T-cell (primary cell): ENCODE results near the gene HSPD1. TPM values are rescaled to one million over a fixed set of nuclear protein-coding genes. Genes with fewer than 3 reads are reported as not detected.

Source experiments
- ATAC-seq, 4 experiments: fragments of 200-7000 bp in 3 of 4; fragments of 150-1000 bp in 1 of 4; cut with Tn5 transposase; replicated peaks in 1 of 4; 1 replicate in 3 of 4; 2 replicates in 1 of 4; pipeline ENCODE4 v1.10.0; 2021; ENCODE audit warnings: moderate library complexity in 3 of 4, mild to moderate bottlenecking in 2 of 4, moderate number of reproducible peaks in 1 of 4
- CTCF ChIA-PET, 2 donors: fragments of 300-600 bp; sonication (Branson Sonifier 250); formaldehyde crosslinking; loops; one replicate each; lab custom pipeline; 2022; ENCODE audit warnings: antibody characterized with exemption in 2 of 2; lab: Charles Lee
- POLR2A ChIA-PET, 2 donors: fragments of 300-600 bp; sonication (Branson Sonifier 250); formaldehyde crosslinking; loops; one replicate each; lab custom pipeline; 2022; ENCODE audit warnings: antibody characterized with exemption in 2 of 2; lab: Charles Lee
- DNase-seq, 35 experiments: peaks; one replicate each; pipeline versions ENCODE4 v3.0.0 to v3.0.0-alpha.2; 2013 to 2023
- H3K27ac ChIP-seq: one replicate; pipeline ENCODE4 v1.5.1; 2013; ENCODE audit warnings: low read length
- H3K27me3 ChIP-seq, 2 experiments: replicated peaks in 1 of 2; 1 replicate in 1 of 2; 2 replicates in 1 of 2; pipeline versions ENCODE4 v1.6.1 to v1.7.0; 2013; ENCODE audit warnings: low read length in 1 of 2, mixed read lengths in 1 of 2; ENCODE audit not compliant: control insufficient read depth in 2 of 2, insufficient read depth in 2 of 2; ENCODE audit errors: extremely low read depth in 1 of 2
- H3K36me3 ChIP-seq, 2 donors: 1 replicate in 1 of 2; 2 replicates in 1 of 2; pipeline versions ENCODE4 v1.6.1 to v1.7.0; 2013; ENCODE audit warnings: low read length in 1 of 2; ENCODE audit not compliant: control insufficient read depth in 2 of 2, insufficient read depth in 1 of 2; ENCODE audit errors: extremely low read depth in 1 of 2
- H3K4me1 ChIP-seq, 2 experiments: 1 replicate in 1 of 2; 2 replicates in 1 of 2; pipeline versions ENCODE4 v1.6.1 to v1.7.0; 2013; ENCODE audit warnings: low read length in 2 of 2, mixed read lengths in 1 of 2; ENCODE audit not compliant: insufficient read depth in 2 of 2, control insufficient read depth in 1 of 2; ENCODE audit errors: extremely low read depth in 1 of 2
- H3K4me3 ChIP-seq, 2 donors: 1 replicate in 1 of 2; 2 replicates in 1 of 2; pipeline versions ENCODE4 v1.5.1 to v1.7.0; 2013; ENCODE audit warnings: mild to moderate bottlenecking in 2 of 2, low read length in 1 of 2, moderate library complexity in 1 of 2; ENCODE audit not compliant: control insufficient read depth in 1 of 2; ENCODE audit errors: extremely low read depth in 1 of 2
- H3K9me3 ChIP-seq: 2 replicates; pipeline ENCODE4 v1.7.0; 2013
- H3K27ac Mint-ChIP-seq, 2 donors: one replicate each; pipeline ENCODE4 v1.8.0; 2020 to 2021; ENCODE audit warnings: mild to moderate bottlenecking in 2 of 2, mixed read lengths in 2 of 2
- H3K27me3 Mint-ChIP-seq, 2 donors: one replicate each; pipeline ENCODE4 v1.8.0; 2021 to 2022; ENCODE audit warnings: mixed read lengths in 2 of 2
- H3K36me3 Mint-ChIP-seq: one replicate; pipeline ENCODE4 v1.8.0; 2021; ENCODE audit warnings: mixed read lengths
- H3K4me1 Mint-ChIP-seq, 3 donors: one replicate each; pipeline ENCODE4 v1.8.0; 2020 to 2022; ENCODE audit warnings: mixed read lengths in 3 of 3, mild to moderate bottlenecking in 1 of 3
- H3K4me3 Mint-ChIP-seq, 3 donors: one replicate each; pipeline ENCODE4 v1.8.0; 2020 to 2022; ENCODE audit warnings: mild to moderate bottlenecking in 3 of 3, mixed read lengths in 3 of 3, moderate library complexity in 3 of 3
- H3K9me3 Mint-ChIP-seq, 3 donors: one replicate each; pipeline ENCODE4 v1.8.0; 2020 to 2022; ENCODE audit warnings: mixed read lengths in 3 of 3
- WGBS: methylation state at CpG from one replicate; pipeline ENCODE4 v1.1.5; 2013; ENCODE audit warnings: missing lambda C conversion rate; ENCODE audit not compliant: insufficient coverage; 5-methylcytosine and 5-hydroxymethylcytosine counted together
- total RNA-seq, 35 experiments: library from RNA in 6 of 35; stranded (reverse) in 6 of 35; fragments of 120-200 nt in 1 of 35; gene quantifications; one replicate each; pipeline versions ENCODE4 v1.2.1 to v1.2.4 and lab custom pipeline; 2013 to 2026

Gene HSPD1
- total RNA-seq, 5 donors from 2014 or later (not counting 1 experiment from before 2014, with no cell fraction given), result 125 to 164 (median 130) TPM

DNA sequence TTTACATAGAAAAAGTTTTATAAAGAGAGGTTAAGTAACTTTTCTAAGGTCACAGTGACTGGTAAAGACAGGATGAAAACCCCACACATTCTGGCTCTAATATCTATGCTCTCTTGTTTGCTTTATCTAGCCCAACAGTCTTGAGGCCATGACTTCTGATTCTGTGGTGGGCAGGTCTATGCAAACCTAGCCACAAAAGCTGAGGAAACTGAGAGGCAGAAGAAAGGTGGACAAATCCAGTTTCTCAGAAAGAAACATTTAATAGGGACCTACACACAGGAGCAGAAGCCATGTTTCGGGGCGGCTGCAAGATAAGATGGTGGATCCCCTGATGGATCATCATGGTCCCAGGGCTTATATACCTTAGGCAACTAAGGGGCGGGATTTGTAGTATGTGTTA lies 21.8 kb downstream of the HSPD1 start:
- ChIA-PET CTCF (interaction anchor here in 1 of 2 donors (0.5 kb wide), 1 partner anchor 55 kb away, joined by 3 read pairs; no protein-coding TSS in a partner anchor), POLR2A (interaction anchor here in 1 of 2 donors (1.3 kb wide), 1 partner anchor 20 kb away, joined by 8 read pairs; no protein-coding TSS in a partner anchor)
- Mint-ChIP-seq H3K27me3 (no peaks in the 10 kb centered on the region), H3K4me1 (no peaks in the 10 kb centered on the region), H3K36me3 (peaks cover 51% of the 10 kb centered on the region), H3K4me3 (no peak overlapping the region), H3K27ac (peak overlapping the region in 1 of 2 donors; percentile 29), H3K9me3 (no peaks in the 10 kb centered on the region)
- ATAC-seq (no peak), DNase-seq (no peak)
- H3K4me1 ChIP-seq, result no peaks in the 10 kb centered on the region
- no CpG with 5 or more reads among the region's 3 CpGs for WGBS
- no peaks in the 10 kb centered on the region for H3K9me3 ChIP-seq
- H3K27me3 ChIP-seq, result no peaks in the 10 kb centered on the region
- peaks cover 8 to 60% of the 10 kb centered on the region in 2 donors for H3K36me3 ChIP-seq
- H3K27ac ChIP-seq, result no peak overlapping the region
- H3K4me3 ChIP-seq, result no peak overlapping the region

DNA sequence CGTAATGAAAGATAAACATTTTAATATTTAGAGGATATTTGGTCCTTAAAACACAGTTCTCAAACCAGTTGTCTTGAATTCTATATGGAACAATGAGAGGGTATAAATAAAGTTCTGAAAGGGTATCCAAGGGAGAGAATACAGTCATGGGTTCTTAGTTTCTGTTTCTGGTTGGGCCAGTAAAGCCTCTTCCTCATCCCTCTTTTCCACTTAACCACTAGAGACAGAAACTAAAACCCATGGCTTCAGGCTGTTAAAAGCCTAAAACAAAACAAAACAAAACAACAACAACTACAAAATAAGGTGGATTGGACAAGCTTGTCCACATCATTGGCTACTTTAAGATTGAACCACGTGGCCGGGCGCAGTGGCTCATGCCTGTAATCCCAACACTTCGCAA lies 27.5 kb downstream of the HSPD1 start:
- Mint-ChIP-seq H3K9me3 (no peaks in the 10 kb centered on the region), H3K27ac (no peak overlapping the region), H3K4me3 (no peak overlapping the region), H3K4me1 (peaks cover 0 to 5% (median 0%) of the 10 kb centered on the region in 3 donors), H3K36me3 (peaks cover 33% of the 10 kb centered on the region), H3K27me3 (no peaks in the 10 kb centered on the region)
- CTCF ChIA-PET, result interaction anchor here in 1 of 2 donors (0.7 kb wide), 1 partner anchor 553 kb away, joined by 9 read pairs; no protein-coding TSS in a partner anchor
- Histone ChIP-seq H3K9me3 (no peaks in the 10 kb centered on the region), H3K4me1 (no peaks in the 10 kb centered on the region), H3K27me3 (no peaks in the 10 kb centered on the region), H3K36me3 (peaks cover 10 to 85% of the 10 kb centered on the region in 2 donors), H3K4me3 (no peak overlapping the region), H3K27ac (no peak overlapping the region)
- no peak for ATAC-seq
- 100% methylated on average over 2 of the region's 5 CpGs for WGBS
- POLR2A ChIA-PET, result no interaction called here
- no peak for DNase-seq

DNA sequence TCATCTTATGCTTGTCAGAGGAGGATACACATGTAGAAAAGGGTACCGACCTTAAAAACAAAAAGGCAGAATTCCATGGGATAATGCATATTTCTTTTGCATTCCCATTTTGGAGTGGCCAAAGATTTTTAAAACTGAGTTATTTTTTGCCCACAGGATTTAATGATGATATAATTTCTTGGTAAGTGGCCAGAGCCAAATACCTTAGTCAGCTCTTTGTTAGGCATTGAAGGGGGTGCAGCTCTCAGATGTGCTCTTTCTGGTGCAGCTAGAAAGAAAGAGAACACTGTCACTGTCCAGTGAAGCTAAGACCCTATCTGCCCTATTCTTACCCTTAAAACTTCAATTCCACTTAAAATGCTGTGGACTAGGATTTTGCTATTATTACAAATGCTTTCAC lies 35.5 kb downstream of the HSPD1 start:
- H3K36me3 ChIP-seq, result peaks cover 3 to 81% of the 10 kb centered on the region in 2 donors
- Mint-ChIP-seq H3K27ac (peak overlapping the region in 1 of 2 donors; percentile 55), H3K27me3 (no peaks in the 10 kb centered on the region), H3K9me3 (no peaks in the 10 kb centered on the region), H3K36me3 (peaks cover 33% of the 10 kb centered on the region), H3K4me1 (peaks cover 7 to 17% (median 13%) of the 10 kb centered on the region in 3 donors), H3K4me3 (no peak overlapping the region)
- DNase-seq, result no peak
- no peaks in the 10 kb centered on the region for H3K27me3 ChIP-seq
- ATAC-seq, result no peak
- CTCF ChIA-PET, result interaction anchor here (0.6 to 1.2 kb wide), 6 partner anchors 10 to 833 kb away, joined by 3 to 5 read pairs (median 3); no protein-coding TSS in a partner anchor
- no peaks in the 10 kb centered on the region for H3K9me3 ChIP-seq
- H3K27ac ChIP-seq, result no peak overlapping the region
- POLR2A ChIA-PET, result interaction anchor here (0.5 to 0.6 kb wide), 5 partner anchors 33 to 456 kb away, joined by 3 read pairs; partner anchors contain the start of gene MARS2 (in 1 of the 2)
- WGBS, result no CpG with 5 or more reads among the region's 1 CpG
- peaks cover 0 to under 1% of the 10 kb centered on the region in 2 experiments for H3K4me1 ChIP-seq
- no peak overlapping the region for H3K4me3 ChIP-seq

DNA sequence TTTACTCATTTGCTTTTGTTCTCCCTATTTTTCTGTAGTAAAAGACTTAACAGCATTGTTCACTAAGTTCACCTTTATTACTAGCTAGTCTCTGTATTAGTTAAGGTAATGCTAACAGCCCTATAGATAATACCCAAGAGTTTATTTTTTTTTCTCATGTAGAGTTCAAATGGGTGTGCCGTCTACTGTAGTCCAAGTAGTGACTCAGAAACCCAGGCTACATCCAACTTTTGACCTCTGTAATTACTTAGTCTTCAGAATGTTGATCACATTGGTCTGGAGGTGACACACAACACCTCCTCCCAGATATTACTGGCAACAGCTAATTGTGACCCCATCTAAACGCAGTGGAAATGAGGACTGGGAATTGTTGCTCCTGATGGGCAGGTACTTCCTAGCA lies 38.6 kb downstream of the HSPD1 start:
- no peak overlapping the region for H3K27ac Mint-ChIP-seq
- no peak overlapping the region for H3K4me3 Mint-ChIP-seq
- peaks cover 22% of the 10 kb centered on the region for H3K36me3 Mint-ChIP-seq
- no peaks in the 10 kb centered on the region for H3K27me3 ChIP-seq
- no peaks in the 10 kb centered on the region for H3K9me3 ChIP-seq
- POLR2A ChIA-PET, result interaction anchor here (0.7 to 0.8 kb wide), 3 partner anchors 8 to 48 kb away, joined by 4 to 6 read pairs (median 6); no protein-coding TSS in a partner anchor
- peaks cover 0 to 58% of the 10 kb centered on the region in 2 donors for H3K36me3 ChIP-seq
- H3K4me3 ChIP-seq, result no peak overlapping the region
- peaks cover 0 to 10% of the 10 kb centered on the region in 2 experiments for H3K4me1 ChIP-seq
- H3K4me1 Mint-ChIP-seq, result peaks cover 38 to 40% (median 39%) of the 10 kb centered on the region in 3 donors
- CTCF ChIA-PET, result no interaction called here
- H3K9me3 Mint-ChIP-seq, result no peaks in the 10 kb centered on the region
- no CpG with 5 or more reads among the region's 2 CpGs for WGBS
- H3K27me3 Mint-ChIP-seq, result no peaks in the 10 kb centered on the region
- ATAC-seq (no peak), DNase-seq (no peak)
- H3K27ac ChIP-seq, result no peak overlapping the region

DNA sequence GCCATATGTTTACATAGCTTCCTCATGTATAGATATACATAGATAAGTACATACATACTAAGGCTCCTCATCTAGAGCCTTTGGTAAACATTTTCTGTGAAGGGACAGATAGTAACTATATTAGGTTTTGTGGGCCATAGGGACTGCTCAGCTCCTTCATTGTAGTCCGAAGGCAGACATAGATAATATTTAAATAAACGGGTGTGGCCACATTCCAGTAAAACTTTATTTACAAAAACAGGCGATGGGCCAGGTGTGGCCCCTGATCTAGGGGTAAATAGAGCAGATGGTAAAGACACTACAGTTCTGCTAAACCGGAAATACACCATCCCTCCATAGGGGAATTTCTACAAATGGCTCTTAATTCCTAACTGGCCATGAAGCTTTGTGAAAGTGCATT lies 39.0 kb downstream of the HSPD1 start:
- DNase-seq (no peak), ATAC-seq (no peak)
- no peak overlapping the region for H3K27ac ChIP-seq
- CTCF ChIA-PET, result no interaction called here
- H3K4me1 Mint-ChIP-seq, result peaks cover 41 to 44% (median 43%) of the 10 kb centered on the region in 3 donors
- no peaks in the 10 kb centered on the region for H3K27me3 ChIP-seq
- WGBS, result no CpG with 5 or more reads among the region's 4 CpGs
- peaks cover 0 to 55% of the 10 kb centered on the region in 2 donors for H3K36me3 ChIP-seq
- H3K27me3 Mint-ChIP-seq, result no peaks in the 10 kb centered on the region
- peaks cover 19% of the 10 kb centered on the region for H3K36me3 Mint-ChIP-seq
- H3K4me3 Mint-ChIP-seq, result no peak overlapping the region
- no peak overlapping the region for H3K4me3 ChIP-seq
- no peaks in the 10 kb centered on the region for H3K9me3 Mint-ChIP-seq
- no peaks in the 10 kb centered on the region for H3K9me3 ChIP-seq
- H3K4me1 ChIP-seq, result peaks cover 0 to 12% of the 10 kb centered on the region in 2 experiments
- H3K27ac Mint-ChIP-seq, result no peak overlapping the region
- POLR2A ChIA-PET, result interaction anchor here (0.6 to 0.8 kb wide), 2 partner anchors 8 to 15 kb away, joined by 5 to 6 read pairs; no protein-coding TSS in a partner anchor

DNA sequence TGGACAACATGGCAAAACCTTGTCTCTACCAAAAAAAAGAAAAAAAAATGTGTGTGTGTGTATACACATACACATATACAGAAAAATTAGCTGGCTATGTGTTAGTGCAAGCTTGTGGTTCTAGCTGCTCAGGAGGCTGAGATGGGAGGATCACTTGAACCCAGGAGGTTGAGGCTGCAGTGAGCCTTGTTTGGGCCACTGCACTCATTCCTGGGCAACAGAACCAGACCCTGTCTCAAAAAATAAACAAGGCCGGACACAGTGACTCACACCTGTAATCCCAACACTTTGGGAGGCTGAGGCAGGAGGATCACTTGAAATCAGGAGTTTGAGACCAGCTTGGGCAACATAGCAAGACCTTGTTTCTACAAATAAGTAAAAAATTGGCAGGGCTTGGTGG lies 44.2 kb downstream of the HSPD1 start:
- Histone ChIP-seq H3K9me3 (no peaks in the 10 kb centered on the region), H3K27ac (no peak overlapping the region), H3K4me3 (no peak overlapping the region), H3K27me3 (peaks cover 0 to under 1% of the 10 kb centered on the region in 2 experiments), H3K36me3 (peaks cover 0 to 19% of the 10 kb centered on the region in 2 donors), H3K4me1 (peaks cover 12 to 22% of the 10 kb centered on the region in 2 experiments)
- Mint-ChIP-seq H3K4me3 (peak overlapping the region; percentile 39 to 57 (median 57)), H3K4me1 (peaks cover 64 to 66% (median 65%) of the 10 kb centered on the region in 3 donors), H3K36me3 (no peaks in the 10 kb centered on the region), H3K27ac (peak overlapping the region in 1 of 2 donors; percentile 34), H3K9me3 (no peaks in the 10 kb centered on the region), H3K27me3 (no peaks in the 10 kb centered on the region)
- DNase-seq (no peak), ATAC-seq (no peak)
- POLR2A ChIA-PET, result interaction anchor here (0.5 to 0.9 kb wide), 6 partner anchors 17 to 67 kb away, joined by 3 to 5 read pairs (median 4); no protein-coding TSS in a partner anchor
- WGBS, result 80% methylated on average over 1 of the region's 1 CpG
- CTCF ChIA-PET, result interaction anchor here in 1 of 2 donors (0.6 kb wide), 1 partner anchor 333 kb away, joined by 3 read pairs; no protein-coding TSS in a partner anchor
